IMR-90 (cell line): Measurements from ENCODE around the gene ABHD16B. TPM values are rescaled to one million over a fixed set of nuclear protein-coding genes. Genes with fewer than 3 reads are reported as not detected.
A peak's percentile ranks its signal among the peaks of the same experiment; 100 is the strongest.

Source experiments
- ATAC-seq: fragments of 200-7000 bp; cut with Tn5 transposase; 2 replicates; pipeline ENCODE4 v1.9.1; 2020; ENCODE audit warnings: low read depth, mild to moderate bottlenecking, moderate library complexity
- BruUV-seq: library from RNA; stranded (reverse); fragments of 400-500 nt; replicated peaks from 2 replicates; lab custom pipeline; 2021; lab: Mats Ljungman, UMichigan
- CTCF ChIA-PET: fragments of 300-600 bp; formaldehyde crosslinking; extraction: SDS; loops from one replicate; lab custom pipeline; 2021; ENCODE audit warnings: antibody characterized with exemption; lab: Yijun Ruan, JAX
- POLR2A ChIA-PET: fragments of 300-600 bp; sonication (Branson Sonifier 250); formaldehyde crosslinking; loops from one replicate; lab custom pipeline; 2022; ENCODE audit warnings: antibody characterized with exemption; ENCODE audit not compliant: unreplicated experiment; lab: Charles Lee
- DNase-seq: peaks from one replicate; pipeline ENCODE4 v3.0.0; 2013
- H2AFZ ChIP-seq: replicated peaks from 2 replicates; pipeline ENCODE3; 2013; ENCODE audit warnings: low read length, mild to moderate bottlenecking; ENCODE audit not compliant: poor library complexity
- H2AK5ac ChIP-seq: 2 replicates; pipeline ENCODE4 v1.6.1; 2013; ENCODE audit warnings: low read depth, low read length, inconsistent platforms
- H2AK9ac ChIP-seq: replicated peaks from 2 replicates; pipeline ENCODE3; 2013; ENCODE audit warnings: mild to moderate bottlenecking, low read depth, low read length, moderate library complexity; ENCODE audit not compliant: poor library complexity
- H2BK120ac ChIP-seq: 2 replicates; pipeline ENCODE4 v1.6.1; 2013; ENCODE audit warnings: low read depth, low read length, inconsistent platforms
- H2BK15ac ChIP-seq: 3 replicates; pipeline ENCODE4 v1.6.1; 2013; ENCODE audit warnings: low read depth, low read length, inconsistent platforms
- H2BK20ac ChIP-seq: 2 replicates; pipeline ENCODE4 v1.6.1; 2013; ENCODE audit warnings: low read depth, mild to moderate bottlenecking, inconsistent platforms, low read length, moderate library complexity
- H2BK5ac ChIP-seq: 2 replicates; pipeline ENCODE4 v1.6.1; 2013; ENCODE audit warnings: mild to moderate bottlenecking, low read depth, low read length, inconsistent platforms; ENCODE audit not compliant: poor library complexity, severe bottlenecking
- H3K14ac ChIP-seq: replicated peaks from 2 replicates; pipeline ENCODE4 v1.6.1; 2013; ENCODE audit warnings: low read depth, low read length, inconsistent platforms
- H3K18ac ChIP-seq: 2 replicates; pipeline ENCODE4 v1.6.1; 2013; ENCODE audit warnings: low read depth, low read length, control low read depth
- H3K23ac ChIP-seq: 2 replicates; pipeline ENCODE4 v1.6.1; 2013; ENCODE audit warnings: low read depth, low read length, inconsistent platforms
- H3K27ac ChIP-seq: 2 replicates; pipeline ENCODE4 v1.5.1; 2013; ENCODE audit warnings: mild to moderate bottlenecking, control low read depth, low read length; ENCODE audit not compliant: insufficient read depth
- H3K27me3 ChIP-seq: 2 replicates; pipeline ENCODE4 v1.6.1; 2013; ENCODE audit warnings: low read length; ENCODE audit not compliant: control insufficient read depth, insufficient read depth
- H3K36me3 ChIP-seq: 2 replicates; pipeline ENCODE4 v1.6.1; 2013; ENCODE audit warnings: low read length, mixed read lengths; ENCODE audit not compliant: control insufficient read depth, insufficient read depth
- H3K4ac ChIP-seq: 2 replicates; pipeline ENCODE4 v1.6.1; 2013; ENCODE audit warnings: low read depth, low read length, inconsistent platforms
- H3K4me1 ChIP-seq: 2 replicates; pipeline ENCODE4 v1.6.1; 2013; ENCODE audit warnings: low read length, mixed read lengths; ENCODE audit not compliant: control insufficient read depth, insufficient read depth
- H3K4me2 ChIP-seq: 2 replicates; pipeline ENCODE4 v1.6.1; 2013; ENCODE audit warnings: low read depth, mild to moderate bottlenecking, control low read depth, low read length, moderate library complexity
- H3K4me3 ChIP-seq: 2 replicates; pipeline ENCODE4 v1.5.1; 2013; ENCODE audit warnings: low read depth, mild to moderate bottlenecking, control low read depth, low read length, moderate library complexity; ENCODE audit not compliant: insufficient read depth
- H3K56ac ChIP-seq: 2 replicates; pipeline ENCODE4 v1.6.1; 2013; ENCODE audit warnings: low read length, inconsistent platforms; ENCODE audit not compliant: insufficient read depth; ENCODE audit errors: extremely low read depth
- H3K79me1 ChIP-seq, 2 experiments: 2 replicates each; pipeline ENCODE4 v1.6.1; 2013; ENCODE audit warnings: low read length in 2 of 2, inconsistent platforms in 1 of 2, low read depth in 1 of 2
- H3K9ac ChIP-seq: 2 replicates; pipeline ENCODE4 v1.6.1; 2013; ENCODE audit warnings: low read depth, low read length, control low read depth
- H3K9me1 ChIP-seq: 2 replicates; pipeline ENCODE4 v1.6.1; 2013; ENCODE audit warnings: low read length, inconsistent platforms; ENCODE audit not compliant: insufficient read depth
- H3K9me3 ChIP-seq: 2 replicates; pipeline ENCODE4 v1.6.1; 2013; ENCODE audit warnings: low read length; ENCODE audit not compliant: control insufficient read depth, insufficient read depth
- H4K20me1 ChIP-seq: 2 replicates; pipeline ENCODE4 v1.6.1; 2013; ENCODE audit warnings: low read length, inconsistent platforms; ENCODE audit not compliant: insufficient read depth
- H4K5ac ChIP-seq: 2 replicates; pipeline ENCODE4 v1.6.1; 2013; ENCODE audit warnings: mild to moderate bottlenecking, low read depth, low read length, control low read depth
- H4K8ac ChIP-seq, 2 experiments: 2 replicates each; pipeline ENCODE4 v1.6.1; 2013; ENCODE audit warnings: low read depth in 2 of 2, low read length in 2 of 2, control low read depth in 1 of 2, inconsistent platforms in 1 of 2
- H4K91ac ChIP-seq: 2 replicates; pipeline ENCODE4 v1.6.1; 2013; ENCODE audit warnings: low read depth, low read length, inconsistent platforms; ENCODE audit not compliant: insufficient read depth
- BHLHE40 ChIP-seq: fragments of 150-350 bp; IDR thresholded peaks from 2 replicates; pipeline ENCODE4 v1.6.1; 2016; ENCODE audit warnings: mild to moderate bottlenecking, low read depth, low read length
- CEBPB ChIP-seq: IDR thresholded peaks from 2 replicates; pipeline ENCODE4 v1.6.1; 2012; ENCODE audit warnings: low read depth, low read length, improper control_type of control experiment
- CHD1 ChIP-seq: IDR thresholded peaks from 2 replicates; pipeline ENCODE4 v1.6.1; 2012; ENCODE audit warnings: low read depth, low read length, improper control_type of control experiment
- CTCF ChIP-seq: conservative IDR thresholded peaks from 2 replicates; pipeline ENCODE4 v1.5.1; 2012; ENCODE audit warnings: mild to moderate bottlenecking, low read depth, low read length, improper control_type of control experiment
- FOS ChIP-seq: fragments of 150-350 bp; IDR thresholded peaks from 2 replicates; pipeline ENCODE4 v1.6.1; 2016; ENCODE audit warnings: low read depth, low read length
- MAFK ChIP-seq: IDR thresholded peaks from 2 replicates; pipeline ENCODE4 v1.6.1; 2012; ENCODE audit warnings: low read depth, low read length, improper control_type of control experiment
- MAZ ChIP-seq: IDR thresholded peaks from 2 replicates; pipeline ENCODE4 v1.6.1; 2012; ENCODE audit warnings: low read depth, mild to moderate bottlenecking, low read length, improper control_type of control experiment, moderate library complexity, borderline replicate concordance
- MXI1 ChIP-seq: IDR thresholded peaks from 2 replicates; pipeline ENCODE4 v1.6.1; 2012; ENCODE audit warnings: low read depth, mild to moderate bottlenecking, low read length, moderate library complexity, borderline replicate concordance
- NFE2L2 ChIP-seq: fragments of 150-350 bp; IDR thresholded peaks from 2 replicates; pipeline ENCODE4 v1.6.1; 2016; ENCODE audit warnings: low read depth, mild to moderate bottlenecking, low read length
- POLR2A ChIP-seq: IDR thresholded peaks from 2 replicates; pipeline ENCODE4 v1.6.1; 2012; ENCODE audit warnings: mild to moderate bottlenecking, low read depth, low read length
- RAD21 ChIP-seq: IDR thresholded peaks from 2 replicates; pipeline ENCODE4 v1.6.1; 2012; ENCODE audit warnings: low read length, improper control_type of control experiment
- RCOR1 ChIP-seq: IDR thresholded peaks from 2 replicates; pipeline ENCODE4 v1.6.1; 2012; ENCODE audit warnings: mild to moderate bottlenecking, low read length, improper control_type of control experiment; ENCODE audit not compliant: insufficient replicate concordance
- RFX5 ChIP-seq: IDR thresholded peaks from 2 replicates; pipeline ENCODE4 v1.8.0; 2012; ENCODE audit warnings: low read depth, mild to moderate bottlenecking, low read length, moderate library complexity
- SMC3 ChIP-seq: fragments of 150-350 bp; IDR thresholded peaks from 2 replicates; pipeline ENCODE4 v1.6.1; 2016; ENCODE audit warnings: low read depth, mild to moderate bottlenecking, antibody characterized with exemption, low read length, moderate library complexity
- USF2 ChIP-seq: fragments of 150-350 bp; IDR thresholded peaks from 2 replicates; pipeline ENCODE4 v1.6.1; 2017; ENCODE audit warnings: mild to moderate bottlenecking, antibody characterized with exemption, low read length, low read depth
- WGBS, 2 experiments: methylation state at CpG; one replicate each; pipeline versions ENCODE4 v1.1.5 to v1.1.7; 2013; ENCODE audit warnings: missing lambda C conversion rate in 2 of 2; ENCODE audit not compliant: insufficient read length in 1 of 2; ENCODE audit errors: extremely low coverage in 2 of 2; 5-methylcytosine and 5-hydroxymethylcytosine counted together
- dilution Hi-C: fragments of 300-500 bp; cut with HindIII; formaldehyde crosslinking; loops from one replicate; pipeline ENCODE4 v1.14.3; 2018; ENCODE audit warnings: low sequenced_read_pairs; ENCODE audit not compliant: unreplicated experiment
- in situ Hi-C: fragments of 300-500 bp; cut with MboI; formaldehyde crosslinking; loops from 3 replicates; pipeline ENCODE4 v1.14.3; 2019; ENCODE audit warnings: low sequenced_read_pairs, inconsistent platforms, mixed read lengths
- intact Hi-C: fragments of 100-400 bp; cut with micrococcal nuclease; formaldehyde crosslinking; loops from 2 replicates; pipeline ENCODE4 v1.10.0; 2022
- polyA plus RNA-seq, 3 experiments: library from polyadenylated mRNA; depleted of rRNA; stranded (reverse); fragments of >200 nt; gene quantifications; 2 replicates each; pipeline ENCODE4 v1.2.3, GENCODE V29; 2012; ENCODE audit warnings: low replicate concordance in 1 of 3
- total RNA-seq: library from RNA; depleted of rRNA; stranded (reverse); fragments of >200 nt; gene quantifications from 2 replicates; pipeline ENCODE4 v1.2.3, GENCODE V29; 2012

The ABHD16B gene
- total and polyA plus RNA-seq, 2 of the 4 experiments (the other 2 are of a cell fraction): 0.05 TPM; not detected in 1

DNA sequence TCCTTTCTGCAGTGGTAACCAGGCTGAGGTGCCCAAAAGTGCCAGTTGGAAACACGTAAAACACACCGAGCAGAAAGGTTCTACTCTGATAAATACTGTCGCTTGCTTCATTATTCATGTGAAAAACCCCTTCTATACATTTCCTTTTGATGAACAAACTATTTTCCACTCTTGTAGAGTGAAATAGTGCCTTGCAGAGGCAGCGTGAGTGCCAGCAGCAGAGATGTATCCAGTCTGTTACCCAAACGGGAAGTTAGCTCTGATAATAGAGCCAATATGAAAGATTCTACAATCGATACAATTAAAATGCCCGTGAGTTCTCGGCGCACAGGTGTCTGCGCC, 31.7 kb upstream of the ABHD16B start:
- H4K91ac ChIP-seq: no peak overlapping the region
- H2AK5ac ChIP-seq: peak overlapping the region; percentile 14; the same call in 1 of the 2 replicates
- H3K23ac ChIP-seq: peak overlapping the region; percentile 70; the same call in 1 of the 2 replicates
- peak overlapping the region; percentile 52 for H3K4me3 ChIP-seq
- H3K27ac ChIP-seq: no peak overlapping the region
- no peak overlapping the region; the same call in 1 of the 2 replicates for H2BK120ac ChIP-seq
- DNase-seq (no peak), ATAC-seq (no peak)
- H3K27me3 ChIP-seq: no peaks in the 10 kb centered on the region
- no peak overlapping the region for H3K56ac ChIP-seq
- no peak overlapping the region for H2AK9ac ChIP-seq
- peaks cover 28% of the 10 kb centered on the region for H3K9me1 ChIP-seq
- intact Hi-C loops: no loop called here
- H2BK5ac ChIP-seq: no peak overlapping the region
- peaks cover 24 to 60% of the 10 kb centered on the region in 2 experiments for H3K79me1 ChIP-seq
- H4K8ac ChIP-seq: no peak overlapping the region; a peak in 1 of 4 replicates
- peak overlapping the region; percentile 48 for H3K9ac ChIP-seq
- TF ChIP-seq RAD21: no peak
- no peak for TF ChIP-seq MAZ
- TF ChIP-seq CHD1: no peak
- TF ChIP-seq USF2: no peak
- TF ChIP-seq FOS: no peak
- TF ChIP-seq SMC3: no peak
- no peak for TF ChIP-seq CTCF
- no peak for TF ChIP-seq MXI1
- TF ChIP-seq POLR2A: no peak
- no peak for TF ChIP-seq NFE2L2
- TF ChIP-seq RCOR1: no peak
- TF ChIP-seq RFX5: no peak
- no peak for TF ChIP-seq CEBPB
- no peak for TF ChIP-seq MAFK
- no peak for TF ChIP-seq BHLHE40
- H3K4ac ChIP-seq: 0 out of 2 replicates have a peak overlapping the region, but pooled peaks have one; percentile 28
- WGBS, 2 experiments: 27% methylated on average over 3 of the region's 10 CpGs; no CpG with 5 or more reads in 1 of the 2 experiments
- peak overlapping the region; percentile 85 for H3K14ac ChIP-seq
- H3K4me1 ChIP-seq: peaks cover 34% of the 10 kb centered on the region
- no peak overlapping the region for H4K5ac ChIP-seq
- dilution Hi-C loops: no loop called here
- H3K36me3 ChIP-seq: no peaks in the 10 kb centered on the region
- H3K9me3 ChIP-seq: no peaks in the 10 kb centered on the region
- ChIA-PET CTCF (no interaction called here), POLR2A (interaction anchor here (0.6 kb wide), 1 partner anchor 18 kb away, joined by 3 read pairs; no protein-coding TSS in a partner anchor)
- peak overlapping the region; percentile 93 for H3K4me2 ChIP-seq
- H2BK15ac ChIP-seq: no peak overlapping the region
- in situ Hi-C loops: no loop called here
- no TSS peak for BruUV-seq
- H3K18ac ChIP-seq: no peak overlapping the region
- no peak overlapping the region for H2BK20ac ChIP-seq
- H2AFZ ChIP-seq: peak overlapping the region; percentile 87
- H4K20me1 ChIP-seq: peaks cover 37% of the 10 kb centered on the region; the same call in 1 of the 2 replicates
